Choroid plexus epithelial cell (primary cell): ENCODE results near the gene GNB5.
"Not testable (repeated sequence)": the region's sequence is repeated elsewhere in the genome, so short reads cannot be mapped to it uniquely, and the experiment has no call there.

Source experiments
- DNase-seq: peaks from one replicate; pipeline ENCODE4 v3.0.0-alpha.2; 2010; ENCODE audit warnings: low read depth
- H3K4me3 ChIP-seq: 2 replicates; pipeline ENCODE4 v1.5.1; 2011; ENCODE audit warnings: low read depth, mild to moderate bottlenecking, control low read depth, low read length, moderate library complexity
- CTCF ChIP-seq: conservative IDR thresholded peaks from 2 replicates; pipeline ENCODE4 v1.5.1; 2011; ENCODE audit warnings: low read depth, mild to moderate bottlenecking, control low read depth, inconsistent platforms, low read length, moderate library complexity

The GNB5 gene

GRCh38 chr15:52171807-52172206 is 19.4 kb downstream of the GNB5 start:
- TF ChIP-seq CTCF, result no peak
- DNase-seq, result peak; percentile 34
- H3K4me3 ChIP-seq, result no peak overlapping the region

- peak; percentile 70 for DNase-seq
- TF ChIP-seq CTCF, result peak; percentile 43
- H3K4me3 ChIP-seq, result no peak overlapping the region
These were observed 19.8 kb downstream of the GNB5 start for GRCh38 chr15:52171386-52171785.

- not testable (repeated sequence) for DNase-seq, H3K4me3 ChIP-seq
These were observed 21.0 kb downstream of the GNB5 start for GRCh38 chr15:52170199-52170598.

- DNase-seq, H3K4me3 ChIP-seq: not testable (repeated sequence)
These were observed 25.6 kb downstream of the GNB5 start for GRCh38 chr15:52165494-52166131.

- DNase-seq, result peak; percentile 55
- TF ChIP-seq CTCF, result no peak
These were observed 26.4 kb downstream of the GNB5 start for GRCh38 chr15:52164631-52165265.

GRCh38 chr15:52163321-52164190 is 27.6 kb downstream of the GNB5 start:
- TF ChIP-seq CTCF, result peak; percentile 42
- DNase-seq, result no peak

More at GRCh38 chr15:52164631-52165265, 26.4 kb downstream of the GNB5 start:
- no peak overlapping the region for H3K4me3 ChIP-seq

GRCh38 chr15:52162876-52163275 is 28.3 kb downstream of the GNB5 start:
- no peak for TF ChIP-seq CTCF
- H3K4me3 ChIP-seq, result no peak overlapping the region
- no peak for DNase-seq

More at GRCh38 chr15:52163321-52164190, 27.6 kb downstream of the GNB5 start:
- no peak overlapping the region for H3K4me3 ChIP-seq
